ENCODE data around the gene BTN3A1. TPM values are rescaled to one million over a fixed set of nuclear protein-coding genes. Genes with fewer than 3 reads are reported as not detected.

Gene BTN3A1
- total RNA-seq, 3 donors from 2014 or later (not counting 1 experiment from before 2014, with no cell fraction given), result 285 to 373 (median 348) TPM

DNA sequence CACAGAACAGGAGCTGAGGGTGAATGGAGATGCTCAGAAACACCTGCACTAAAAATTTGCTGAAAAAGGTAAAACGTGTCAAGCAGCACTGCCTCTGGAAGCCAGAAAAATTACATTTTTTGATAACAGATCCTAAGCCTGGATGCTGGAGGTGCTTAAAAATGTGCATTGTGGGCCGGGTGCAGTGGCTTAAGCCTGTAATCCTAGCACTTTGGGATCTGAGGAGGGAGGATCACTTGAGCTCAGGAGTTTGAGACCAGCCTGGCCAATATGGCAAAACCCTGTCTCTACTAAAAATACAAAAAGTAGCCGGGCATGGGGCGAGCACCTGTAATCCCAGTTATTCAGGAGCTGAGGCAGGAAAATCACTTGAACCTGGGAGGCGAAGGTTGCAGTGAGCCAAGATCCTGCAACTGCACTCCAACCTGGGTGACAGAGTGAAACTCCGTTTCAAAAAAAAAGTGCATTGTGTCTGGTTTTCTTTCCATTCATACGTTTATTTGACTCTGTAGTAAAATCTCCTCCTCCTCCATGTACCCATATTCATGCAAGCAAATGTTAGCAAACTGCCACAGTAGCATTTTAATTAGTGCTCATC lies 587 bp upstream of the BTN3A1 start:
- Histone ChIP-seq H3K9me3 (ENCODE audit: control insufficient read depth, insufficient read depth, low read length) (no peaks in the 10 kb centered on the region), H3K4me1 (ENCODE audit: control insufficient read depth, insufficient read depth, low read length) (peaks cover 37% of the 10 kb centered on the region), H3K36me3 (ENCODE audit: control insufficient read depth, insufficient read depth, low read length) (peaks cover 14% of the 10 kb centered on the region), H3K27me3 (ENCODE audit: control insufficient read depth, insufficient read depth, low read length) (no peaks in the 10 kb centered on the region), H3K27ac (ENCODE audit: low read length) (peak overlapping the region; percentile 99), H3K4me3 (ENCODE audit: low read length) (peak overlapping the region; percentile 96)
- H3K4me3 Mint-ChIP-seq, result peak overlapping the region; percentile 95
- ATAC-seq (peak; percentile 3 to 17 (median 16)), DNase-seq (no peak)
- intact Hi-C loops (cut with micrococcal nuclease), result loop anchor here (5.0 kb wide), 1 partner anchor 41 kb away; the partner anchor contains the start of gene BTN3A3
- H3K27me3 Mint-ChIP-seq (ENCODE audit: low read depth in 2 of 2), result no peaks in the 10 kb centered on the region
- TF ChIP-seq, protein P1, sequence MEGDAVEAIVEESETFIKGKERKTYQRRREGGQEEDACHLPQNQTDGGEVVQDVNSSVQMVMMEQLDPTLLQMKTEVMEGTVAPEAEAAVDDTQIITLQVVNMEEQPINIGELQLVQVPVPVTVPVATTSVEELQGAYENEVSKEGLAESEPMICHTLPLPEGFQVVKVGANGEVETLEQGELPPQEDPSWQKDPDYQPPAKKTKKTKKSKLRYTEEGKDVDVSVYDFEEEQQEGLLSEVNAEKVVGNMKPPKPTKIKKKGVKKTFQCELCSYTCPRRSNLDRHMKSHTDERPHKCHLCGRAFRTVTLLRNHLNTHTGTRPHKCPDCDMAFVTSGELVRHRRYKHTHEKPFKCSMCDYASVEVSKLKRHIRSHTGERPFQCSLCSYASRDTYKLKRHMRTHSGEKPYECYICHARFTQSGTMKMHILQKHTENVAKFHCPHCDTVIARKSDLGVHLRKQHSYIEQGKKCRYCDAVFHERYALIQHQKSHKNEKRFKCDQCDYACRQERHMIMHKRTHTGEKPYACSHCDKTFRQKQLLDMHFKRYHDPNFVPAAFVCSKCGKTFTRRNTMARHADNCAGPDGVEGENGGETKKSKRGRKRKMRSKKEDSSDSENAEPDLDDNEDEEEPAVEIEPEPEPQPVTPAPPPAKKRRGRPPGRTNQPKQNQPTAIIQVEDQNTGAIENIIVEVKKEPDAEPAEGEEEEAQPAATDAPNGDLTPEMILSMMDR (IDR thresholded peaks at IDR 0.05), result no peak
- H3K4me1 Mint-ChIP-seq, result peaks cover 55 to 59% of the 10 kb centered on the region in 2 donors
- peak overlapping the region; percentile 96 to 99 for H3K27ac Mint-ChIP-seq
- no peaks in the 10 kb centered on the region for H3K9me3 Mint-ChIP-seq
- H3K36me3 Mint-ChIP-seq, result peaks cover 17% of the 10 kb centered on the region
- 60% methylated on average over 7 of the region's 7 CpGs for WGBS (ENCODE audit: insufficient coverage)

DNA sequence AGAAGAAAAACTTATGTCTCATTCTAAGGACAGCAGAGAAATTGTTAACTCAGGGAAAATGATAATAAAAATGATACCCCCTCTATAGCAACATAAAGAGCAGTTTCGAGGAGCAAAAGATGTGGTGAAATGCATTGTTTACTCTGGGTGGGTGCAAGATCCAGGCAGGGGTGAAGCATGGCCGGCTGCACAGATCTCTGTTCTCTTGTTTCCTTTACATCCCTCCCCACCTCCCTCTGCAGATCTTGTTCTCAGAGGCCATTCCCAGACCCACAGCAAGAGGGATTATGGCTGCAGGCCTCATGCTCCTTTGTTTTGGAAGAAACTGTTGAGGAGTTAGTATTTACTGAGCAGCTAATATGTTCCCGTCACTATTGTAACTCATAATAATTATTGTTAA lies 1.8 kb downstream of the BTN3A1 start:
- no peaks in the 10 kb centered on the region for H3K9me3 Mint-ChIP-seq
- ATAC-seq (no peak), DNase-seq (no peak)
- peak overlapping the region; percentile 96 for H3K4me3 ChIP-seq (ENCODE audit: low read length)
- no CpG with 5 or more reads among the region's 3 CpGs for WGBS (ENCODE audit: insufficient coverage)
- intact Hi-C loops (cut with micrococcal nuclease), result loop anchor here (2.0 to 5.0 kb wide), 3 partner anchors 17 to 38 kb away; partner anchors contain the start of genes BTN2A2 and BTN3A3
- peak overlapping the region; percentile 95 for H3K4me3 Mint-ChIP-seq
- no peaks in the 10 kb centered on the region for H3K27me3 ChIP-seq (ENCODE audit: control insufficient read depth, insufficient read depth, low read length)
- H3K4me1 ChIP-seq (ENCODE audit: control insufficient read depth, insufficient read depth, low read length), result peaks cover 51% of the 10 kb centered on the region
- no peaks in the 10 kb centered on the region for H3K27me3 Mint-ChIP-seq (ENCODE audit: low read depth in 2 of 2)
- H3K4me1 Mint-ChIP-seq, result peaks cover 72 to 74% of the 10 kb centered on the region in 2 donors
- H3K27ac ChIP-seq (ENCODE audit: low read length), result no peak overlapping the region
- H3K27ac Mint-ChIP-seq, result peak overlapping the region; percentile 96 to 99
- H3K36me3 ChIP-seq (ENCODE audit: control insufficient read depth, insufficient read depth, low read length), result peaks cover 38% of the 10 kb centered on the region
- H3K36me3 Mint-ChIP-seq, result peaks cover 17% of the 10 kb centered on the region
- no peaks in the 10 kb centered on the region for H3K9me3 ChIP-seq (ENCODE audit: control insufficient read depth, insufficient read depth, low read length)
- TF ChIP-seq, protein P1 (IDR thresholded peaks at IDR 0.05), result no peak

DNA sequence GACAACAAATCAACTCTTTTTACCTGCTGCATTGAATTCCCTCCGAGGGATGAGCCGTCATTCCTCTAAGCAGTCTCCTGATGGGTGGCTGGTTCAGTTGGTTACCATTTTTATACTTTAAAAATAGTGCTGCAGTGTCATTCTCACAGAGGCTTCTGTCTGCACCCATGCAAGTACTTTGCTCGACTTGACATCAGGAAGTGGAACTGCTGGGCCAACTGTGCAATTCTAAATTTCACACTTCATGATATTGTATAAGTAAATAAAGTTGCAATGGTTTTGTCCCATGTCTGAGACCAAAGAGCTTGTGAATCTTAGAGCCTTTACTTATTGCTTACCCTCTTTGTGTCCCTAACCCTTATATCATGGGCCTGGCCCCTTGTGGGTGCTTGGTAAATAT lies 2.5 kb downstream of the BTN3A1 start:
- no peaks in the 10 kb centered on the region for H3K27me3 Mint-ChIP-seq (ENCODE audit: low read depth in 2 of 2)
- no peaks in the 10 kb centered on the region for H3K9me3 Mint-ChIP-seq
- TF ChIP-seq, protein P1 (IDR thresholded peaks at IDR 0.05), result no peak
- intact Hi-C loops (cut with micrococcal nuclease), result loop anchor here (5.0 kb wide), 1 partner anchor 38 kb away; the partner anchor contains the start of gene BTN3A3
- H3K36me3 Mint-ChIP-seq, result peaks cover 22% of the 10 kb centered on the region
- Histone ChIP-seq H3K36me3 (ENCODE audit: control insufficient read depth, insufficient read depth, low read length) (peaks cover 44% of the 10 kb centered on the region), H3K4me1 (ENCODE audit: control insufficient read depth, insufficient read depth, low read length) (peaks cover 51% of the 10 kb centered on the region), H3K27ac (ENCODE audit: low read length) (peak overlapping the region; percentile 50), H3K4me3 (ENCODE audit: low read length) (peak overlapping the region; percentile 96), H3K9me3 (ENCODE audit: control insufficient read depth, insufficient read depth, low read length) (no peaks in the 10 kb centered on the region), H3K27me3 (ENCODE audit: control insufficient read depth, insufficient read depth, low read length) (no peaks in the 10 kb centered on the region)
- DNase-seq (peak in 1 of 2 donors; percentile 36), ATAC-seq (peak in 2 of 3 donors; percentile 42 to 48)
- 47% methylated on average over 3 of the region's 3 CpGs for WGBS (ENCODE audit: insufficient coverage)
- peak overlapping the region; percentile 96 to 99 for H3K27ac Mint-ChIP-seq
- H3K4me1 Mint-ChIP-seq, result peaks cover 72 to 74% of the 10 kb centered on the region in 2 donors
- peak overlapping the region; percentile 95 for H3K4me3 Mint-ChIP-seq
